Cardiac ventricle fibroblast (primary cell): ENCODE results near the gene DDX51. TPM values are rescaled to one million over a fixed set of nuclear protein-coding genes. Genes with fewer than 3 reads are reported as not detected.

Experiments used
- total RNA-seq: library from RNA; depleted of rRNA; stranded (reverse); fragments of >200 nt; gene quantifications from 2 replicates; pipeline ENCODE4 v1.2.3, GENCODE V29; 2015

DDX51 gene
- 6.1 and 6.3 TPM in 2 replicates for total RNA-seq

DNA sequence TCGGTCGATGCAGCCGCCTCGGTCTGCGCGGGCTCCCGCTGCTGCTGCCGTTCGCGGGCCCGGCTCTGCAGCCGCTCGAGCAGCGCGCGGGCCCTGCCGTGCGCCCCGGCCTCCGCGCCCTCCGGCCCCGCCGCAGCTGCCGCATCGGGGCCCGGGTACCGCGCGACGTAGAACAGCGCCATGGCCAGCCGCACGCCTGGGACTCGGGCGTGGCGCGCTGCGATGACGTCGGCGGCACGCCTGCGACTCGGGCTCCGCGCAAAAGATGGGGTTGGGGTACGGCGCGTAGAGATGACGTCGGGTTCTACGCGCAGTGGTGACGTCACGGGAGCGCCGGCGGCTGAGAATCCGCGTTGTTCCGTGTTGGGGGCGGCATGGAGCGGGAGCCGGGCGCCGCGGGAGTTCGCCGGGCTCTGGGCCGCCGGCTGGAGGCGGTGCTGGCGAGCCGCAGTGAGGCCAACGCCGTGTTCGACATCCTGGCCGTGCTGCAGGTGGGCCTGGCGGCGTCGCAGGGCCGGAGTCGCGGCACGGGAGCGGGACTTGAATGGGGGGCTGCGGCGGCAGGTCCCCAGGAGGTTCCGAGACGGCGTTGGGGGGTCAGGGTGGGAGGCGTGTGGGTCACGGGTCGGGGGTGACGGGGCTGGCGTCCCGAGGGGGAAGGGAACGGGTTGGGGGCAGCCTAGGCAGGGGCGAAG is at the start of gene DDX51, which contains the start of gene NOC4L:
Gene DDX51, minus strand, starts transcription at position 205 of the 695 bp plus-strand sequence. Its CDS starts 23 bp downstream, at position 182.
Gene NOC4L, plus strand, starts transcription at position 343 of the 695 bp plus-strand sequence. Its CDS starts 32 bp downstream, at position 375.

Other genes starting within 250 kb of the DDX51 start
- gene ULK1, start 249.7 kb downstream of the DDX51 start, total RNA-seq, result 14.1 and 17.2 TPM in 2 replicates
- 12.4 and 12.5 TPM in 2 replicates for gene PUS1, start 215.0 kb downstream of the DDX51 start, total RNA-seq
- 17.4 and 21.3 TPM in 2 replicates for gene EP400, start 194.4 kb downstream of the DDX51 start, total RNA-seq
- gene NOC4L, start 138 bp upstream of the DDX51 start, total RNA-seq, result 11.3 and 12.4 TPM in 2 replicates
- gene GALNT9, start 185.3 kb upstream of the DDX51 start, total RNA-seq, result 0.59 and 0.81 TPM in 2 replicates